AG04450 (cell line): Measurements from ENCODE around the gene SNRNP70. TPM values are rescaled to one million over a fixed set of nuclear protein-coding genes. Genes with fewer than 3 reads are reported as not detected.
"Not testable (repeated sequence)": the region's sequence is repeated elsewhere in the genome, so short reads cannot be mapped to it uniquely, and the experiment has no call there.

ENCODE experiments used
- CTCF ChIA-PET: fragments of 300-600, 350-600 bp; formaldehyde crosslinking; extraction: SDS; loops from one replicate; lab custom pipeline; 2022; ENCODE audit warnings: antibody characterized with exemption, inconsistent platforms; lab: Charles Lee
- POLR2A ChIA-PET: fragments of 350-600 bp; formaldehyde crosslinking; extraction: SDS; loops from one replicate; lab custom pipeline; 2021; ENCODE audit warnings: antibody characterized with exemption, inconsistent platforms; lab: Yijun Ruan, JAX
- DNase-seq: peaks from one replicate; pipeline ENCODE4 v3.0.0-alpha.2; 2011; ENCODE audit warnings: low read depth, low spot score
- H3K27ac ChIP-seq: one replicate; pipeline ENCODE4 v1.5.1; 2012; ENCODE audit warnings: low read depth, low read length, control low read depth
- H3K27me3 ChIP-seq: one replicate; pipeline ENCODE4 v1.6.0; 2012; ENCODE audit warnings: low read length; ENCODE audit not compliant: control insufficient read depth, insufficient read depth
- H3K4me3 ChIP-seq: 2 replicates; pipeline ENCODE4 v1.5.1; 2011; ENCODE audit warnings: mild to moderate bottlenecking, low read depth, low read length, control low read depth
- H3K9me3 ChIP-seq: 2 replicates; pipeline ENCODE4 v1.5.1; 2012; ENCODE audit warnings: low read length; ENCODE audit not compliant: control insufficient read depth, insufficient read depth
- CTCF ChIP-seq: IDR thresholded peaks from 2 replicates; pipeline ENCODE4 v1.5.1; 2011; ENCODE audit warnings: low read depth, low read length, control low read depth, inconsistent platforms
- polyA plus RNA-seq: library from polyadenylated mRNA; depleted of rRNA; stranded (reverse); fragments of >200 nt; gene quantifications from 2 replicates; pipeline ENCODE4 v1.2.3, GENCODE V29; 2011

The SNRNP70 gene
- polyA plus RNA-seq, 1 experiment, result 117 TPM

- DNase-seq, result no peak
- H3K4me3 ChIP-seq, result peak overlapping the region; percentile 47
- TF ChIP-seq CTCF, result peak; percentile 82
- POLR2A ChIA-PET, result interaction anchor here (1.1 to 1.3 kb wide), 2 partner anchors 31 to 48 kb away, joined by 3 read pairs; partner anchors contain the start of gene LIN7B
- no peak overlapping the region for H3K27ac ChIP-seq
- H3K9me3 ChIP-seq, result no peaks in the 10 kb centered on the region; the same call in 1 of the 2 replicates
- CTCF ChIA-PET, result interaction anchor here (0.7 to 2.5 kb wide), 15 partner anchors 11 to 148 kb away, joined by 3 to 13 read pairs (median 4); partner anchors contain the start of gene LIN7B
- no peaks in the 10 kb centered on the region for H3K27me3 ChIP-seq
Measured at GRCh38 chr19:49145573-49146407, 60.5 kb downstream of the SNRNP70 start.

GRCh38 chr19:49146408-49146770 lies 61.1 kb downstream of the SNRNP70 start:
- H3K4me3 ChIP-seq, H3K27me3 ChIP-seq, DNase-seq, H3K27ac ChIP-seq, H3K9me3 ChIP-seq: not testable (repeated sequence)
- ChIA-PET POLR2A (interaction anchor here (1.1 to 1.3 kb wide), 2 partner anchors 32 to 48 kb away, joined by 3 read pairs; partner anchors contain the start of gene LIN7B), CTCF (interaction anchor here (0.7 to 2.5 kb wide), 12 partner anchors 12 to 137 kb away, joined by 3 to 13 read pairs (median 4); partner anchors contain the start of gene LIN7B)

GRCh38 chr19:49148044-49148682 lies 62.9 kb downstream of the SNRNP70 start:
- ChIA-PET POLR2A (no interaction called here), CTCF (interaction anchor here (0.7 to 2.5 kb wide), 2 partner anchors 50 to 51 kb away, joined by 3 to 13 read pairs; no protein-coding TSS in a partner anchor)
- Histone ChIP-seq H3K27me3 (no peaks in the 10 kb centered on the region), H3K4me3 (no peak overlapping the region), H3K9me3 (peaks cover 5% of the 10 kb centered on the region; the same call in 1 of the 2 replicates), H3K27ac (no peak overlapping the region)
- DNase-seq, result no peak
- TF ChIP-seq CTCF, result no peak

- POLR2A ChIA-PET, result interaction anchor here (0.7 to 1.2 kb wide), 2 partner anchors 29 to 34 kb away, joined by 3 to 4 read pairs; no protein-coding TSS in a partner anchor
- TF ChIP-seq CTCF, result no peak
- peak; percentile 76 for DNase-seq
- CTCF ChIA-PET, result interaction anchor here (1.0 to 1.2 kb wide), 2 partner anchors 51 to 77 kb away, joined by 3 to 8 read pairs; no protein-coding TSS in a partner anchor
- no peaks in the 10 kb centered on the region for H3K27me3 ChIP-seq
- H3K27ac ChIP-seq, result peak overlapping the region; percentile 31
- peak overlapping the region; percentile 93 for H3K4me3 ChIP-seq
- peaks cover 5% of the 10 kb centered on the region; the same call in 1 of the 2 replicates for H3K9me3 ChIP-seq
Measured at GRCh38 chr19:49148784-49149651, 63.8 kb downstream of the SNRNP70 start.
